ENCODE results near the gene MAP3K19.
A peak's percentile ranks its signal among the peaks of the same experiment; 100 is the strongest.

DNA sequence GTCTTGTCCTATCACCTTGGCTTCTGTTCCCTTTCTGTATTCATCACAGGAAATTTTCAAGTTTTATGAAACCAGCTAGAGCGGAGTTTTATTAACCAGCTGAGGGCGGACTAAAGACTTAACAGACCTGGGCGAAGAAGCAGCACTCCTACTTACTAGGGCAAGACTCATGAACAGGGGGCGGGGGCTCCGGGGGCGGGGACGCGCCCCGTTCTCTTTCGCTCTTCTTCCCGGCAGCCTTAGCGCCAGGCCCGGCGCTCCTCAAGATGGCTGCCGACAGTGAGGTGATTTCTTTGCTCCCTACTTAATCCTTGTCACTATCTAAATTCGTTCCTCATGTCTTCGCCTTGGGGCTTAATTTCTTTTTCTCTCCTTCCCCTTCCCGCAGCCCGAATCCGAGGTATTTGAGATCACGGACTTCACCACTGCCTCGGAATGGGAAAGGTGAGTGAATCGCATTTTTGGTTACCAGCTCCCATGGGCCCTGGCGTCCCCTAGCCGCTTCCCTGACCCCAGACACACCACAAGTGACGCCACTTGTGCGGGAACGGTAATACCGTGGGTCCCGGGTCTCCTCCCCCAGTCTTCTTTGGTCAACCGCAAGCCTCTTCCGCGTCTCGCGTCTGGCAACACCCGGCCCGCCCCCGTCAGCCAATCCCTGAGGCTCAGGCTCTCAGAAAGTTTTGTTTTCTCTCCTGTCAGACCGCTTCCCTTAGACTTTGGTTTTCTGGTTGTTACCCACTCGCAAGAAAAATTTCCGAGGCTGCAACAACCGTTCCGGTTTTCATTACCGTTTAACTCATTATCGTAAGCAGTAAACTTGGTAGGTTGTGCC lies 5.0 kb upstream of the MAP3K19 start, which contains the start of gene RAB3GAP1:
- TF ChIP-seq SIN3A (IDR thresholded peaks at IDR 0.05; ENCODE audit: borderline replicate concordance, insufficient read depth, low read depth, low read length) = 0 out of 2 replicates have a peak, but pooled peaks have one; percentile 66
- TF ChIP-seq, protein P1, sequence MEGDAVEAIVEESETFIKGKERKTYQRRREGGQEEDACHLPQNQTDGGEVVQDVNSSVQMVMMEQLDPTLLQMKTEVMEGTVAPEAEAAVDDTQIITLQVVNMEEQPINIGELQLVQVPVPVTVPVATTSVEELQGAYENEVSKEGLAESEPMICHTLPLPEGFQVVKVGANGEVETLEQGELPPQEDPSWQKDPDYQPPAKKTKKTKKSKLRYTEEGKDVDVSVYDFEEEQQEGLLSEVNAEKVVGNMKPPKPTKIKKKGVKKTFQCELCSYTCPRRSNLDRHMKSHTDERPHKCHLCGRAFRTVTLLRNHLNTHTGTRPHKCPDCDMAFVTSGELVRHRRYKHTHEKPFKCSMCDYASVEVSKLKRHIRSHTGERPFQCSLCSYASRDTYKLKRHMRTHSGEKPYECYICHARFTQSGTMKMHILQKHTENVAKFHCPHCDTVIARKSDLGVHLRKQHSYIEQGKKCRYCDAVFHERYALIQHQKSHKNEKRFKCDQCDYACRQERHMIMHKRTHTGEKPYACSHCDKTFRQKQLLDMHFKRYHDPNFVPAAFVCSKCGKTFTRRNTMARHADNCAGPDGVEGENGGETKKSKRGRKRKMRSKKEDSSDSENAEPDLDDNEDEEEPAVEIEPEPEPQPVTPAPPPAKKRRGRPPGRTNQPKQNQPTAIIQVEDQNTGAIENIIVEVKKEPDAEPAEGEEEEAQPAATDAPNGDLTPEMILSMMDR (IDR thresholded peaks at IDR 0.05) = no peak

Data from Panc1 (cell line).